Brain microvascular endothelial cell (primary cell): ENCODE results near the gene SDK1.

Experiments
- DNase-seq: peaks from one replicate; pipeline ENCODE4 v3.0.0-alpha.2; 2020
- H3K27ac ChIP-seq: fragments of 250-450 bp; sonication (Bioruptor Pico); 2 replicates; pipeline ENCODE4 v1.5.1; 2020; ENCODE audit warnings: mild to moderate bottlenecking, moderate library complexity
- H3K27me3 ChIP-seq: fragments of 250-450 bp; sonication (Bioruptor Pico); replicated peaks from 2 replicates; pipeline ENCODE4 v1.5.1; 2020; ENCODE audit warnings: mild to moderate bottlenecking
- H3K36me3 ChIP-seq: fragments of 250-450 bp; sonication (Bioruptor Pico); replicated peaks from 2 replicates; pipeline ENCODE4 v1.5.1; 2020; ENCODE audit warnings: mild to moderate bottlenecking
- H3K4me3 ChIP-seq: 2 replicates; pipeline ENCODE4 v1.5.1; 2011; ENCODE audit warnings: low read depth, mild to moderate bottlenecking, control low read depth, low read length, moderate library complexity
- CTCF ChIP-seq: IDR thresholded peaks from 2 replicates; pipeline ENCODE4 v1.5.1; 2011; ENCODE audit warnings: low read depth, mild to moderate bottlenecking, moderate library complexity, low read length, control low read depth, inconsistent platforms; ENCODE audit errors: missing control alignments
- in situ Hi-C: cut with HindIII; loops from 2 replicates; pipeline ENCODE4 v1.10.0; 2017; ENCODE audit warnings: low sequenced_read_pairs, low pct_ligation_motif_present

Gene SDK1

GRCh38 chr7:3956949-3957348 lies 655.9 kb downstream of the SDK1 start:
- Histone ChIP-seq H3K36me3 (no peaks in the 10 kb centered on the region), H3K27me3 (no peaks in the 10 kb centered on the region), H3K4me3 (no peak overlapping the region), H3K27ac (no peak overlapping the region)
- TF ChIP-seq CTCF: no peak
- DNase-seq: no peak
- in situ Hi-C loops: no loop called here

GRCh38 chr7:3957472-3958108 lies 656.5 kb downstream of the SDK1 start:
- TF ChIP-seq CTCF: no peak
- DNase-seq: no peak
- H3K27me3 ChIP-seq: no peaks in the 10 kb centered on the region
- no peaks in the 10 kb centered on the region for H3K36me3 ChIP-seq
- H3K27ac ChIP-seq: no peak overlapping the region
- H3K4me3 ChIP-seq: no peak overlapping the region
- in situ Hi-C loops: no loop called here

- Histone ChIP-seq H3K27ac (no peak overlapping the region), H3K36me3 (no peaks in the 10 kb centered on the region), H3K27me3 (no peaks in the 10 kb centered on the region), H3K4me3 (no peak overlapping the region)
- DNase-seq: no peak
- no peak for TF ChIP-seq CTCF
- in situ Hi-C loops: no loop called here
Measured at GRCh38 chr7:3958109-3958483, 657.0 kb downstream of the SDK1 start.

- no peak for TF ChIP-seq CTCF
- Histone ChIP-seq H3K4me3 (no peak overlapping the region), H3K36me3 (no peaks in the 10 kb centered on the region), H3K27ac (no peak overlapping the region), H3K27me3 (no peaks in the 10 kb centered on the region)
- DNase-seq: no peak
- in situ Hi-C loops: no loop called here
Measured at GRCh38 chr7:3959364-3959763, 658.3 kb downstream of the SDK1 start.

GRCh38 chr7:3960050-3960763 lies 659.2 kb downstream of the SDK1 start:
- DNase-seq: no peak
- no peak overlapping the region for H3K27ac ChIP-seq
- H3K27me3 ChIP-seq: no peaks in the 10 kb centered on the region
- H3K4me3 ChIP-seq: no peak overlapping the region
- in situ Hi-C loops: no loop called here
- no peak for TF ChIP-seq CTCF
- H3K36me3 ChIP-seq: no peaks in the 10 kb centered on the region
